ENCODE results near the gene LHFPL6. TPM values are rescaled to one million over a fixed set of nuclear protein-coding genes. Genes with fewer than 3 reads are reported as not detected.

Gene LHFPL6
- total and polyA plus RNA-seq, 7 experiments from 2014 or later, result 0.92 TPM; not detected in 6

DNA sequence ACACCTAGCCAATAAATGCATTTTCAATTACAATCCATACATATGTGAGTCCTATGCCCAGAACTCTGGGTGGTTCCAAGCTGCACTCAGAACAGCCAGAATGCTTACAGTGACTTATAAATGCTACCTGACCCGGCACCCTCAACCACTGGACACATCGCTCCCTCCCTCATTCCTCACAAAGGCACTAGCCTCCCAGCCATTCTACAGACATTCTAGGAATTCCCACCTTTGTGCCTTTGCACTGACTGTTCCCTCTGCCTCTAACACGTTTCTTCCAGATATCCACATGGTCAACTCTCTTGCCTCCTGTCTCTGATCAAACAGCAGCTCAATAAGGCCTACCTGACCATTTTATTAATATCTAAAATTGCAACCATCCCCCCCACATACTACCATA, 99.9 kb downstream of the LHFPL6 start:
- no peak for DNase-seq
- Mint-ChIP-seq H3K36me3 (no peaks in the 10 kb centered on the region), H3K9me3 (no peaks in the 10 kb centered on the region), H3K27me3 (peaks cover 0 to 14% (median 6%) of the 10 kb centered on the region in 5 donors), H3K4me1 (peaks cover 0 to 2% (median 0%) of the 10 kb centered on the region in 7 donors), H3K27ac (no peak overlapping the region), H3K4me3 (no peak overlapping the region)
- ChIA-PET CTCF (no interaction called here), POLR2A (no interaction called here)
- Histone ChIP-seq H3K27me3 (ENCODE audit: control insufficient read depth in 2 of 2, insufficient read depth in 2 of 2, low read length in 2 of 2) (no peaks in the 10 kb centered on the region), H3K9me3 (ENCODE audit: control insufficient read depth in 2 of 3, low read length in 3 of 3) (no peaks in the 10 kb centered on the region), H3K27ac (ENCODE audit: low read depth, low read length) (no peak overlapping the region), H3K4me1 (ENCODE audit: control insufficient read depth in 2 of 2, insufficient read depth in 2 of 2, low read length in 2 of 2) (no peaks in the 10 kb centered on the region), H3K36me3 (ENCODE audit: control insufficient read depth in 2 of 3, insufficient read depth in 3 of 3, low read length in 3 of 3) (no peaks in the 10 kb centered on the region), H3K4me3 (ENCODE audit: low read length) (no peak overlapping the region)
- ATAC-seq, result no peak
- intact Hi-C loops (cut with micrococcal nuclease), result no loop called here

DNA sequence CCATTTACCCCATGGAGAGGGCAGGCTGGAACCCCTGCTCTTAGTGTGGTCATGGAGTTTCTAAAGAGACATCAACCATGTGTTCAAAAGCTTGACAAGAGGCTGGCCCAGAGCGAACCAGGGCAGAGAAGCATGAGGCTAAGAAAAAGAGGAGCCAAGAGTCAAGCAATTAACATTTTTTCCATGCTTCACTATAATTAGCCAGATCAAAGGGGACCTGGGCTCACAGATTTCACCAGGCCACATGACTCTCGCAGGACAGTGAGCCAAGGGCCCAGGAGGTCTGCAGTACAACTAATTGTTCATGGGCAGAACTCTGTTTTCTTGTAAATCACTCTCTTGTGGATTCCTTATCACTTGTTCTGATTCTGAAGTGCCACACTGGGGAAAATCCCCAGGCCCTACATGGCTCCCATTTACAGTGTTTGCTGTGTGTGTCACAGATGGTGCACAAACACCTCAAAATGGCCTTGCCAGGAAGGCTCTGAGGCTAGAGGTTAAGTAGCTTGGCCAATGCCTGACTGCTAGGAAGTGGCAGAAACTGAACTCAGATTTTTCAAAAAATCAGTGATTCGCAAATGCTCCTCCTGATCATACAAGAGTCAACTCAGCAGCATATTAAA, 101.2 kb downstream of the LHFPL6 start:
- no peak for DNase-seq
- H3K9me3 Mint-ChIP-seq, result no peaks in the 10 kb centered on the region
- H3K4me3 Mint-ChIP-seq, result no peak overlapping the region
- ATAC-seq, result no peak
- H3K4me1 Mint-ChIP-seq, result no peaks in the 10 kb centered on the region
- no peak overlapping the region for H3K4me3 ChIP-seq (ENCODE audit: low read length)
- POLR2A ChIA-PET, result no interaction called here
- H3K27ac Mint-ChIP-seq, result no peak overlapping the region
- H3K27ac ChIP-seq (ENCODE audit: low read depth, low read length), result no peak overlapping the region
- CTCF ChIA-PET, result no interaction called here
- H3K36me3 ChIP-seq (ENCODE audit: control insufficient read depth in 2 of 3, insufficient read depth in 3 of 3, low read length in 3 of 3), result no peaks in the 10 kb centered on the region
- intact Hi-C loops (cut with micrococcal nuclease), result no loop called here
- peaks cover 0 to 15% (median 6%) of the 10 kb centered on the region in 5 donors for H3K27me3 Mint-ChIP-seq
- H3K4me1 ChIP-seq (ENCODE audit: control insufficient read depth in 2 of 2, insufficient read depth in 2 of 2, low read length in 2 of 2), result no peaks in the 10 kb centered on the region
- no peaks in the 10 kb centered on the region for H3K27me3 ChIP-seq (ENCODE audit: control insufficient read depth in 2 of 2, insufficient read depth in 2 of 2, low read length in 2 of 2)
- H3K9me3 ChIP-seq (ENCODE audit: control insufficient read depth in 2 of 3, low read length in 3 of 3), result no peaks in the 10 kb centered on the region
- no peaks in the 10 kb centered on the region for H3K36me3 Mint-ChIP-seq

DNA sequence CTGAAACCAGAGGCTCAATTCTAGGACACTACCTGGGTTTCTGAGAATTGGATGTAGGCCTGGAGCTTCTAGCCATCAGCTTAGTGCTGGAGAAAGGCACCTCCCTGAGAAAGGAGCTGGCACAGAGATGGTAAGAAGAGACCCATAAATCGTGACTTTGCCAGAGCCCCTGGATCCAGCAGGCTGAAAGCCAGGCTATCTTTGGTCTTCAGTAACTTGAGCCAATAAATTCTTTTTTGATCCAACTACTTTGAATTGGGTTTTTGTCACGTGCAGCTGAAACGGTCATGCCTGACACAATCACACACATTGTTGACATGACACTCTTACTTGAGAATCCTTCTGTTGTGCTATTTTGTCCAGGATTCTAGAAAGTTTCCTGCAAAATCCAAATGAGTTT, 103.4 kb downstream of the LHFPL6 start:
- ATAC-seq (no peak), DNase-seq (no peak)
- Mint-ChIP-seq H3K9me3 (no peaks in the 10 kb centered on the region), H3K36me3 (no peaks in the 10 kb centered on the region), H3K27ac (no peak overlapping the region), H3K27me3 (peaks cover 0 to 16% (median 9%) of the 10 kb centered on the region in 5 donors), H3K4me1 (no peaks in the 10 kb centered on the region), H3K4me3 (no peak overlapping the region)
- CTCF ChIA-PET, result no interaction called here
- Histone ChIP-seq H3K9me3 (ENCODE audit: control insufficient read depth in 2 of 3, low read length in 3 of 3) (no peaks in the 10 kb centered on the region), H3K27me3 (ENCODE audit: control insufficient read depth in 2 of 2, insufficient read depth in 2 of 2, low read length in 2 of 2) (no peaks in the 10 kb centered on the region), H3K4me1 (ENCODE audit: control insufficient read depth in 2 of 2, insufficient read depth in 2 of 2, low read length in 2 of 2) (no peaks in the 10 kb centered on the region), H3K27ac (ENCODE audit: low read depth, low read length) (no peak overlapping the region), H3K36me3 (ENCODE audit: control insufficient read depth in 2 of 3, insufficient read depth in 3 of 3, low read length in 3 of 3) (no peaks in the 10 kb centered on the region), H3K4me3 (ENCODE audit: low read length) (no peak overlapping the region)
- intact Hi-C loops (cut with micrococcal nuclease), result no loop called here
- POLR2A ChIA-PET, result no interaction called here

DNA sequence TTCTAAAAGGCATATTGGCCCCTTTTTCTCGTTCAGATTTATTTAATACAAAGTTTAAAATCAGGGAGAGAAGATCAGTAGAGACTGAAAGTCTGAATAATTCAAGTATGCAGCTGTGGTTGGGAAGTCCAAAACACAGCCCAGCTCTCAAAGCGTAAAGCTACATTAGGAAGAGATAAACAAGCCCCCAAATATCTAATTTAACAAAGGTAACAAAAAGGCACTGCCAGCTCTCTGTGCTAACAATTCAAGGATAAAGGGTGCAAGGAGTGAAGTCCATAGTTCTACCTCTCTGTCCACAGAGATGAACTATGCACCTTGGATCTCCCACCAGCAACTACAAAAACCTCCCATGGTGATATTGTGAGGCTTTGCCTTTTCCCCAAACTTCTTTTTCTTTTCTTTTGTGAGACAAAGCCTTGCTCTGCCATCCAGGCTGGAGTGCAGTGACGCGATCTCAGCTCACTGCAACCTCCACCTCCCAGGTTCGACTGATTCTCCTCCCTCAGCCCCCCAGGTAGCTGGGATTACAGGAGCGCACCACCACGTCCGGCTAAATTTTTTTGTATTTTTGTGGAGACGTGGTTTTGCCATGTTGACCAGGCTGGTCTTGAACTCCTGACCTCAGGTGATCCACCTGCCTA, 104.4 kb downstream of the LHFPL6 start:
- ATAC-seq (no peak), DNase-seq (no peak)
- ChIA-PET POLR2A (no interaction called here), CTCF (interaction anchor here (0.6 kb wide), 1 partner anchor 9 kb away, joined by 3 read pairs; no protein-coding TSS in a partner anchor)
- H3K4me3 Mint-ChIP-seq, result no peak overlapping the region
- H3K9me3 Mint-ChIP-seq, result no peaks in the 10 kb centered on the region
- H3K27me3 Mint-ChIP-seq, result peaks cover 0 to 16% (median 8%) of the 10 kb centered on the region in 5 donors
- H3K4me1 Mint-ChIP-seq, result no peaks in the 10 kb centered on the region
- H3K27me3 ChIP-seq (ENCODE audit: control insufficient read depth in 2 of 2, insufficient read depth in 2 of 2, low read length in 2 of 2), result no peaks in the 10 kb centered on the region
- no peaks in the 10 kb centered on the region for H3K36me3 Mint-ChIP-seq
- intact Hi-C loops (cut with micrococcal nuclease), result no loop called here
- no peak overlapping the region for H3K4me3 ChIP-seq (ENCODE audit: low read length)
- no peak overlapping the region for H3K27ac ChIP-seq (ENCODE audit: low read depth, low read length)
- no peaks in the 10 kb centered on the region for H3K9me3 ChIP-seq (ENCODE audit: control insufficient read depth in 2 of 3, low read length in 3 of 3)
- no peaks in the 10 kb centered on the region for H3K4me1 ChIP-seq (ENCODE audit: control insufficient read depth in 2 of 2, insufficient read depth in 2 of 2, low read length in 2 of 2)
- H3K27ac Mint-ChIP-seq, result no peak overlapping the region
- no peaks in the 10 kb centered on the region for H3K36me3 ChIP-seq (ENCODE audit: control insufficient read depth in 2 of 3, insufficient read depth in 3 of 3, low read length in 3 of 3)

DNA sequence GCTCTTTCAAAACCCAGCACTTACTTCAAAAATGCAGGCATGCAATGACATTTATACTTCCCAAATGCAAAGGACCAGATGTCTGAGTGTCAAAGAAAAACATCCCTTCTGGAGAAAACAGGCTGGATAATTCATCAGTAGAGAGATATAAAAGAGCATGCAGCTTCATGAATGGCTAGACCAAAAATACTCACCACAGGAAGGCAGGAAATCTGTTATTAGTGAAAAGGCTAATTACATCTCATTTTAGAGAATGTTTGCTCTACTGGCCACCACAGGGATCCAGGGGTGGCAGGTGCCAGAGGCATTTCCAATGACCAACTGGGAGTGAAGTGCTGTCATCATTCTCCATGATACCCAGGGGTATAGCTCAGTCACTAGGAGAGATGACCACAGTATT, 106.5 kb downstream of the LHFPL6 start:
- Mint-ChIP-seq H3K36me3 (no peaks in the 10 kb centered on the region), H3K4me3 (no peak overlapping the region), H3K9me3 (no peaks in the 10 kb centered on the region), H3K4me1 (no peaks in the 10 kb centered on the region), H3K27ac (no peak overlapping the region), H3K27me3 (peaks cover 0 to 20% (median 5%) of the 10 kb centered on the region in 5 donors)
- DNase-seq (no peak), ATAC-seq (no peak)
- ChIA-PET POLR2A (no interaction called here), CTCF (no interaction called here)
- intact Hi-C loops (cut with micrococcal nuclease), result no loop called here
- Histone ChIP-seq H3K27ac (ENCODE audit: low read depth, low read length) (no peak overlapping the region), H3K9me3 (ENCODE audit: control insufficient read depth in 2 of 3, low read length in 3 of 3) (no peaks in the 10 kb centered on the region), H3K4me3 (ENCODE audit: low read length) (no peak overlapping the region), H3K36me3 (ENCODE audit: control insufficient read depth in 2 of 3, insufficient read depth in 3 of 3, low read length in 3 of 3) (no peaks in the 10 kb centered on the region), H3K4me1 (ENCODE audit: control insufficient read depth in 2 of 2, insufficient read depth in 2 of 2, low read length in 2 of 2) (no peaks in the 10 kb centered on the region), H3K27me3 (ENCODE audit: control insufficient read depth in 2 of 2, insufficient read depth in 2 of 2, low read length in 2 of 2) (no peaks in the 10 kb centered on the region)

DNA sequence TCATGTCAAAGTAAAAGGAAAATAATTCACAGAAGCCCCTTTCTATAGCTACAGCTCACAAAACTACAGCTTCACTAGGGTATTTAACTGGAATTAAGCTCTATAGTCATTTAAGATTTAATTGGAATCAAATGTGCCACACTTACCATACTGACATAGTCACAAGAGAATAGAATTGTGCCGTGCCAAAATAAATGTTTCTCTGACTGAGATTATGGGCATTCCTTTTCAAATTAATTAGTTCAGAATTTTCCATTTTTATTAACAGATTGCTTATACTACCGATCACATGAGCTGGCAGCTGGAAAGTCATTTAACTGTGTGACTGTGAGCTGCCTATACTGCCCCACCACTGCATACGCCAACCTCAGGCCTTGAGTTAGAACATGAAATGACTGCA, 108.4 kb downstream of the LHFPL6 start:
- DNase-seq (no peak), ATAC-seq (no peak)
- POLR2A ChIA-PET, result no interaction called here
- H3K27ac Mint-ChIP-seq, result no peak overlapping the region
- no peaks in the 10 kb centered on the region for H3K4me1 Mint-ChIP-seq
- Histone ChIP-seq H3K4me1 (ENCODE audit: control insufficient read depth in 2 of 2, insufficient read depth in 2 of 2, low read length in 2 of 2) (no peaks in the 10 kb centered on the region), H3K36me3 (ENCODE audit: control insufficient read depth in 2 of 3, insufficient read depth in 3 of 3, low read length in 3 of 3) (no peaks in the 10 kb centered on the region), H3K4me3 (ENCODE audit: low read length) (no peak overlapping the region), H3K27ac (ENCODE audit: low read depth, low read length) (no peak overlapping the region), H3K9me3 (ENCODE audit: control insufficient read depth in 2 of 3, low read length in 3 of 3) (no peaks in the 10 kb centered on the region), H3K27me3 (ENCODE audit: control insufficient read depth in 2 of 2, insufficient read depth in 2 of 2, low read length in 2 of 2) (no peaks in the 10 kb centered on the region)
- intact Hi-C loops (cut with micrococcal nuclease), result no loop called here
- CTCF ChIA-PET, result no interaction called here
- peaks cover 0 to 4% (median 0%) of the 10 kb centered on the region in 11 donors for H3K9me3 Mint-ChIP-seq
- no peaks in the 10 kb centered on the region for H3K36me3 Mint-ChIP-seq
- peaks cover 0 to 20% (median 5%) of the 10 kb centered on the region in 5 donors for H3K27me3 Mint-ChIP-seq
- no peak overlapping the region for H3K4me3 Mint-ChIP-seq

DNA sequence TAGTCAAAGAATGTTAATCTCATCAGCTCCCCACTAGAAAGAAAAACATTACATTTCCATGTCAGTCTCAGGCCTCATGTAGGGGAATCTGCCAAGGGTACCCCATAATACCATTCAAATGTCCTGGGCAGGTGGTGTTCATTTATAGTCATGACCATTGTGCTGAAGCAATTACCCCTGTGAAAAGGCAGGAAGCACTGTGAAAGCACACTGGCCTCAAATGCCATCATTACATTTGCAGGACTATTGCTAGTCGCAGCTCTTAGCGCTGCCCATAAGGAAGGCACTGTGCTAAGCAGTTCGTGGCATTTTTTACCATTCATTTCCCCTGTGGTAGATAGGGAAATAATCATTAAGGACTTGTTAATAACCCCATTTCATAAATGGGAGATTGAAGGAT, 109.0 kb downstream of the LHFPL6 start:
- Mint-ChIP-seq H3K27me3 (peaks cover 0 to 20% (median 5%) of the 10 kb centered on the region in 5 donors), H3K4me3 (no peak overlapping the region), H3K36me3 (no peaks in the 10 kb centered on the region), H3K4me1 (no peaks in the 10 kb centered on the region), H3K27ac (no peak overlapping the region), H3K9me3 (peaks cover 0 to 4% (median 0%) of the 10 kb centered on the region in 11 donors)
- Histone ChIP-seq H3K27ac (ENCODE audit: low read depth, low read length) (no peak overlapping the region), H3K4me3 (ENCODE audit: low read length) (no peak overlapping the region), H3K4me1 (ENCODE audit: control insufficient read depth in 2 of 2, insufficient read depth in 2 of 2, low read length in 2 of 2) (no peaks in the 10 kb centered on the region), H3K9me3 (ENCODE audit: control insufficient read depth in 2 of 3, low read length in 3 of 3) (no peaks in the 10 kb centered on the region), H3K36me3 (ENCODE audit: control insufficient read depth in 2 of 3, insufficient read depth in 3 of 3, low read length in 3 of 3) (no peaks in the 10 kb centered on the region), H3K27me3 (ENCODE audit: control insufficient read depth in 2 of 2, insufficient read depth in 2 of 2, low read length in 2 of 2) (no peaks in the 10 kb centered on the region)
- POLR2A ChIA-PET, result no interaction called here
- no peak for DNase-seq
- CTCF ChIA-PET, result no interaction called here
- no peak for ATAC-seq
- intact Hi-C loops (cut with micrococcal nuclease), result no loop called here
